ENCODE measurements around the gene TTLL11.
"Not testable (repeated sequence)": the region's sequence is repeated elsewhere in the genome, so short reads cannot be mapped to it uniquely, and the experiment has no call there.

The TTLL11 gene

GRCh38 chr9:122080986-122081385 lies 12.1 kb downstream of the TTLL11 start:
- DNase-seq: no peak

GRCh38 chr9:122078557-122078956 lies 14.6 kb downstream of the TTLL11 start:
- no peak for DNase-seq

- DNase-seq: no peak
These were observed 16.3 kb downstream of the TTLL11 start for GRCh38 chr9:122076773-122077172.

GRCh38 chr9:122076117-122076516 lies 17.0 kb downstream of the TTLL11 start:
- DNase-seq: no peak

GRCh38 chr9:122075135-122076030 lies 17.7 kb downstream of the TTLL11 start:
- no peak for DNase-seq

- DNase-seq: no peak
These were observed 21.4 kb downstream of the TTLL11 start for GRCh38 chr9:122071715-122072114.

- no peak for DNase-seq
These were observed 22.2 kb downstream of the TTLL11 start for GRCh38 chr9:122070728-122071515.

GRCh38 chr9:122066680-122067079 lies 26.4 kb downstream of the TTLL11 start:
- DNase-seq: not testable (repeated sequence)

- no peak for DNase-seq
These were observed 27.0 kb downstream of the TTLL11 start for GRCh38 chr9:122065923-122066629.

- no peak for DNase-seq
These were observed 32.6 kb downstream of the TTLL11 start for GRCh38 chr9:122060481-122060880.

GRCh38 chr9:122059955-122060324 lies 33.2 kb downstream of the TTLL11 start:
- DNase-seq: no peak

GRCh38 chr9:122059214-122059954 lies 33.7 kb downstream of the TTLL11 start:
- DNase-seq: no peak

- no peak for DNase-seq
These were observed 34.4 kb downstream of the TTLL11 start for GRCh38 chr9:122058709-122059108.

- DNase-seq: no peak
These were observed 35.1 kb downstream of the TTLL11 start for GRCh38 chr9:122058051-122058450.

GRCh38 chr9:122057211-122057610 lies 35.9 kb downstream of the TTLL11 start:
- DNase-seq: no peak

GRCh38 chr9:122056484-122056883 lies 36.6 kb downstream of the TTLL11 start:
- DNase-seq: no peak

- DNase-seq: no peak
These were observed 37.4 kb downstream of the TTLL11 start for GRCh38 chr9:122055701-122056100.

GRCh38 chr9:122053567-122054350 lies 39.3 kb downstream of the TTLL11 start:
- DNase-seq: no peak

- no peak for DNase-seq
These were observed 40.0 kb downstream of the TTLL11 start for GRCh38 chr9:122053064-122053463.

GRCh38 chr9:122051351-122052321 lies 41.5 kb downstream of the TTLL11 start:
- no peak for DNase-seq

- no peak for DNase-seq
These were observed 42.9 kb downstream of the TTLL11 start for GRCh38 chr9:122050167-122050566.
